Fibroblast of lung (primary cell): Measurements from ENCODE around the gene CHMP6.

Experiments
- CTCF ChIP-seq, 2 donors: IDR thresholded peaks in 1 of 2; conservative IDR thresholded peaks in 1 of 2; 1 replicate in 1 of 2; 2 replicates in 1 of 2; pipeline ENCODE4 v1.5.1; 2011 to 2012; ENCODE audit warnings: low read length in 2 of 2, control low read depth in 1 of 2, inconsistent platforms in 1 of 2, low read depth in 1 of 2, mild to moderate bottlenecking in 1 of 2
- EZH2 ChIP-seq: IDR thresholded peaks from 2 replicates; pipeline ENCODE4 v1.5.1; 2012; ENCODE audit warnings: low read length, control low read depth, mild to moderate bottlenecking; ENCODE audit errors: missing control alignments

GRCh38 chr17:81002013-81002384 is 10.4 kb downstream of the CHMP6 start:
- TF ChIP-seq CTCF (conservative IDR thresholded peaks at IDR 0.05 in 1 of 2, IDR thresholded peaks at IDR 0.05 in 1 of 2; ENCODE audit: low read depth in 1 of 2, low read length in 2 of 2) (no peak), EZH2 (no peak)
